Measurements from ENCODE around the gene ITK. TPM values are rescaled to one million over a fixed set of nuclear protein-coding genes. Genes with fewer than 3 reads are reported as not detected.

Gene ITK
- total RNA-seq, 3 donors from 2014 or later = 3.3 to 4.4 (median 3.4) TPM

GRCh38 chr5:157263496-157264090, 83.0 kb downstream of the ITK start:
- no peaks in the 10 kb centered on the region for H3K9me3 ChIP-seq
- no peak for DNase-seq (ENCODE audit: low spot score in 2 of 2)
- intact Hi-C loops (cut with DNase I; ENCODE audit: low total_unique reads) = no loop called here
- no peaks in the 10 kb centered on the region for H3K36me3 ChIP-seq
- no peaks in the 10 kb centered on the region for H3K27me3 ChIP-seq
- H3K4me3 ChIP-seq = no peak overlapping the region
- H3K4me1 ChIP-seq = no peaks in the 10 kb centered on the region
- no peak for TF ChIP-seq POLR2AphosphoS5 (IDR thresholded peaks at IDR 0.05)
- TF ChIP-seq CTCF (IDR thresholded peaks at IDR 0.05) = no peak
- TF ChIP-seq POLR2A (IDR thresholded peaks at IDR 0.05) = no peak
- no peak overlapping the region for H3K27ac ChIP-seq

- H3K36me3 ChIP-seq = no peaks in the 10 kb centered on the region
- H3K27me3 ChIP-seq = no peaks in the 10 kb centered on the region
- peak within 1 kb of the TSS; percentile 21 to 42 for H3K27ac ChIP-seq
- intact Hi-C loops (cut with DNase I; ENCODE audit: low total_unique reads) = no loop called here
- H3K4me3 ChIP-seq = peak within 1 kb of the TSS; percentile 52 to 98 (median 73)
- no peaks in the 10 kb centered on the region for H3K4me1 ChIP-seq
- no peak for DNase-seq (ENCODE audit: low spot score in 2 of 2)
- no peaks in the 10 kb centered on the region for H3K9me3 ChIP-seq
- TF ChIP-seq POLR2A (IDR thresholded peaks at IDR 0.05) (no peak), CTCF (IDR thresholded peaks at IDR 0.05) (no peak), POLR2AphosphoS5 (IDR thresholded peaks at IDR 0.05) (no peak)
Observed at GRCh38 chr5:157265714-157266285, 85.2 kb downstream of the ITK start, which contains the start of gene CYFIP2. Gene CYFIP2 (plus strand): TSS chr5:157266123. CDS start chr5:157285362, 19,239 bp downstream.

GRCh38 chr5:157266286-157267007, 85.8 kb downstream of the ITK start:
- no peaks in the 10 kb centered on the region for H3K36me3 ChIP-seq
- DNase-seq (ENCODE audit: low spot score in 2 of 2) = no peak
- H3K27me3 ChIP-seq = no peaks in the 10 kb centered on the region
- intact Hi-C loops (cut with DNase I; ENCODE audit: low total_unique reads) = no loop called here
- peak overlapping the region; percentile 21 to 42 for H3K27ac ChIP-seq
- H3K4me1 ChIP-seq = no peaks in the 10 kb centered on the region
- H3K9me3 ChIP-seq = no peaks in the 10 kb centered on the region
- H3K4me3 ChIP-seq = peak overlapping the region; percentile 52 to 98 (median 73)
- TF ChIP-seq POLR2AphosphoS5 (IDR thresholded peaks at IDR 0.05) (no peak), POLR2A (IDR thresholded peaks at IDR 0.05) (no peak), CTCF (IDR thresholded peaks at IDR 0.05) (no peak)

- Histone ChIP-seq H3K36me3 (no peaks in the 10 kb centered on the region), H3K27ac (no peak overlapping the region), H3K4me3 (peak overlapping the region in 1 of 3 donors; percentile 98), H3K27me3 (no peaks in the 10 kb centered on the region), H3K4me1 (no peaks in the 10 kb centered on the region), H3K9me3 (no peaks in the 10 kb centered on the region)
- intact Hi-C loops (cut with DNase I; ENCODE audit: low total_unique reads) = no loop called here
- DNase-seq (ENCODE audit: low spot score in 2 of 2) = no peak
- TF ChIP-seq POLR2A (IDR thresholded peaks at IDR 0.05) = no peak
- no peak for TF ChIP-seq POLR2AphosphoS5 (IDR thresholded peaks at IDR 0.05)
- no peak for TF ChIP-seq CTCF (IDR thresholded peaks at IDR 0.05)
Observed at GRCh38 chr5:157267025-157267424, 86.4 kb downstream of the ITK start.

Data from breast epithelium (tissue), 4 donors.